Measurements from ENCODE around the gene C3orf85.

GRCh38 chr3:109116031-109116430, 20.5 kb upstream of the C3orf85 start:
- TF ChIP-seq CTCF (conservative IDR thresholded peaks at IDR 0.05) (no peak), ZFX (IDR thresholded peaks at IDR 0.05) (no peak)
